Tongue (tissue), 2 donors: ENCODE data around the gene PTPN4. TPM values are rescaled to one million over a fixed set of nuclear protein-coding genes. Genes with fewer than 3 reads are reported as not detected.
"Not testable (repeated sequence)": the region's sequence is repeated elsewhere in the genome, so short reads cannot be mapped to it uniquely, and the experiment has no call there.

ENCODE experiments used
- DNase-seq: peaks from one replicate; pipeline ENCODE4 v3.0.0-alpha.2; 2015
- total RNA-seq: library from RNA; depleted of rRNA; stranded (reverse); fragments of >200 nt; gene quantifications from one replicate; pipeline ENCODE4 v1.2.3, GENCODE V29; 2014

PTPN4 gene
- total RNA-seq, 1 donor from 2014 or later = 55.8 TPM

DNA sequence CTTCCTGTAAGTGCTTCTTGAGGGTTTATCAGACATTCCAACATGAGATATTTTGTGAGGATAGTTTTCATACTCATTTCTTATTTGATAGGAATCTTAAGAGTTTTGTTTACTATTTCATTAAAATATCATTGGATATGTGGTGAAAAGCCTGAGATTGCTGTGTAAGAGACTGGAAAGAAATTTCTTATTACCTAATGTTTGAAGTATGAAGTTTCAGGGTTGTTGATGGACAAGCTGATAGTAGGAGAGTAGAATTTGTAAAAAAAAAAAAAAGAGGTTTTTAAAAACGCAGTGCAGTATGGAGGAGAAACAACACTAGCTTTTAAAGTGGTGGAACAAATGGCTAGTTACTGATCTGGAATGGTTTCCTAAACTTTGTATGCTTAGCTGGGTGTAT is 260.8 kb downstream of the PTPN4 start:
- DNase-seq = no peak

DNA sequence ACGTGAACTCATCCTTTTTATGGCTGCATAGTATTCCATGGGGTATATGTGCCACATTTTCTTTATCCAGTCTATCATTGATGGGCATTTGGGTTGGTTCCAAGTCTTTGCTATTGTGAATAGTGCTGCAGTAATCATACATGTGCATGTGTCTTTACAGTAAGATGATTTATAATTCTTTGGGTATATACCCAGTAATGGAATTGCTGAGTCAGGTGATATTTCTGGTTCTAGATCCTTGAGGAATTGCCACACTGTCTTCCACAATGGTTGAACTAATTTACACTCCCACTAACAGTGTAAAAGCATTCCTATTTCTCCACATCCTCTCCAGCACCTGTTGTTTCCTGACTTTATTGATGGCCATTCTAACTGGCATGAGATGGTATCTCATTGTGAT is 262.8 kb downstream of the PTPN4 start:
- not testable (repeated sequence) for DNase-seq

DNA sequence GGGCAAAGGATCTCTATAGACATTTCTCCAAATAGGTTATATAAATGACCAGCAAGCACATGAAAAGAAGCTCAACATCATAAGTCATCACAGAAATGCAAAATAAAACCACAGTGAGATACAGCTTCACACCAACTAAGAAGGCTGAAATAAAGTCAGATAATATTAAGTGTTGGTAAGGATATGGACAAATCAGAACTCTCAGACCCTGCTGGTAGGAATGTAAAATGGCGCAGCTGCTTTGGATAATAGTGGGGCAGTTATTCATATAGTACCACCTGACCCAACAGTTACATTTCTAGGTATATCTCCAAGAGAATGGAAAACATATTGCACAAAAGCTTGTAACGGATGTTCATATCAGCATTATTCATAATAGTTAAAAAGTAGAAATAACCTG is 267.2 kb downstream of the PTPN4 start:
- DNase-seq = no peak

DNA sequence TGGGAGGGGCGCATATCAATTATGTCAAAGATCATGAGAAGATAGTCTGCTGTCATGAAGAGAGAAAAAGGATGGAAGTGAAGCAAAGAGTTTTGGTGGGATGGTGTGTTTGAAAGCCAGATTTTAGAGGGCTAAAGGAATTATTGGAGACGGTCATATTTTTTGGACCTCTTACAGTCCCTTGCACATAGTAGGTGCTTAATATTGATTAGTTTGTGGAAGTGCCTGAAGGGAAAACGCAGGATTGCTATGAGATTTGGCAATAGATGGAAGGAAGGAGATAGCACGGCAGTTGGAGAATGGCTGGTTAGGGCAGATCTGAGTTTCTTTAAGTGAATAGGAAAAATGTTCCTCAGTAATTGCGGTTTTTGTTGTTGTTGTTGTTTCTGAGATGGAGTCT is 269.1 kb downstream of the PTPN4 start:
- no peak for DNase-seq

- no peak for DNase-seq
Observed at GRCh38 chr2:120029672-120030640, 270.2 kb downstream of the PTPN4 start.

- no peak for DNase-seq
Observed at GRCh38 chr2:120032297-120032696, 272.6 kb downstream of the PTPN4 start.

Other genes starting within 250 kb of the PTPN4 start
- gene SCTR, start 235.4 kb upstream of the PTPN4 start, total RNA-seq = 0.21 TPM
- 3.0 TPM for gene CFAP221, start 215.5 kb upstream of the PTPN4 start, total RNA-seq
- gene TMEM177, start 80.7 kb upstream of the PTPN4 start, total RNA-seq = 10.7 TPM